Neural progenitor cell (in vitro differentiated cells): ENCODE results near the gene COG2. TPM values are rescaled to one million over a fixed set of nuclear protein-coding genes. Genes with fewer than 3 reads are reported as not detected.

Experiments
- DNase-seq: peaks from one replicate; pipeline ENCODE4 v3.0.0-alpha.2; 2016; ENCODE audit warnings: low spot score
- H2AFZ ChIP-seq: fragments of 200-600 bp; sonication (generic); replicated peaks from 2 replicates; pipeline ENCODE4 v1.6.1; 2016; ENCODE audit warnings: antibody characterized with exemption
- H3F3A ChIP-seq: fragments of 200-600 bp; sonication (generic); 2 replicates; pipeline ENCODE4 v1.6.1; 2016; ENCODE audit warnings: antibody characterized with exemption, low read depth
- H3K27ac ChIP-seq: fragments of 200-600 bp; sonication (generic); 2 replicates; pipeline ENCODE4 v1.5.1; 2016; ENCODE audit warnings: mild to moderate bottlenecking
- H3K27me3 ChIP-seq: fragments of 200-600 bp; sonication (generic); 2 replicates; pipeline ENCODE4 v1.6.1; 2016; ENCODE audit warnings: mild to moderate bottlenecking, moderate library complexity
- H3K36me3 ChIP-seq: fragments of 200-600 bp; sonication (generic); 2 replicates; pipeline ENCODE4 v1.5.1; 2016
- H3K4me1 ChIP-seq: fragments of 200-600 bp; sonication (generic); 2 replicates; pipeline ENCODE4 v1.6.1; 2016; ENCODE audit warnings: mixed run types
- H3K4me2 ChIP-seq: fragments of 200-600 bp; sonication (generic); 2 replicates; pipeline ENCODE4 v1.6.1; 2016
- H3K4me3 ChIP-seq: fragments of 200-600 bp; sonication (generic); 2 replicates; pipeline ENCODE4 v1.5.1; 2016
- H3K79me2 ChIP-seq: fragments of 200-600 bp; sonication (generic); 2 replicates; pipeline ENCODE4 v1.6.1; 2016; ENCODE audit warnings: low read depth
- H3K9ac ChIP-seq: fragments of 200-600 bp; sonication (generic); 2 replicates; pipeline ENCODE4 v1.6.1; 2016
- H3K9me3 ChIP-seq: fragments of 200-600 bp; sonication (generic); 2 replicates; pipeline ENCODE4 v1.5.1; 2016; ENCODE audit warnings: low read depth
- H4K20me1 ChIP-seq: fragments of 200-600 bp; sonication (generic); 2 replicates; pipeline ENCODE4 v1.6.1; 2016; ENCODE audit warnings: low read depth
- H3K27ac Mint-ChIP-seq: 3 replicates; pipeline ENCODE4 v1.8.0; 2021; ENCODE audit warnings: mixed read lengths
- H3K27me3 Mint-ChIP-seq: 2 replicates; pipeline ENCODE4 v1.8.0; 2022; ENCODE audit warnings: low read depth, mild to moderate bottlenecking, inconsistent platforms, moderate library complexity, mixed read lengths; ENCODE audit not compliant: insufficient read depth
- H3K36me3 Mint-ChIP-seq: 3 replicates; pipeline ENCODE4 v1.8.0; 2021; ENCODE audit warnings: mixed read lengths
- H3K4me1 Mint-ChIP-seq: 3 replicates; pipeline ENCODE4 v1.8.0; 2021; ENCODE audit warnings: mixed read lengths
- H3K4me3 Mint-ChIP-seq: 3 replicates; pipeline ENCODE4 v1.8.0; 2021; ENCODE audit warnings: mild to moderate bottlenecking, moderate library complexity, mixed read lengths
- H3K9me3 Mint-ChIP-seq: 3 replicates; pipeline ENCODE4 v1.8.0; 2020; ENCODE audit warnings: mixed read lengths
- CTCF ChIP-seq: fragments of 200-600 bp; sonication (generic); IDR thresholded peaks from 2 replicates; pipeline ENCODE4 v1.5.1; 2017; ENCODE audit warnings: antibody characterized with exemption, mild to moderate bottlenecking
- EZH2 ChIP-seq: fragments of 200-600 bp; sonication (generic); IDR thresholded peaks from 2 replicates; pipeline ENCODE4 v1.6.1; 2017; ENCODE audit warnings: antibody characterized with exemption, mild to moderate bottlenecking, moderate library complexity
- EZH2phosphoT487 ChIP-seq: fragments of 200-600 bp; sonication (generic); IDR thresholded peaks from 2 replicates; pipeline ENCODE4 v1.6.1; 2017; ENCODE audit warnings: antibody characterized with exemption
- total RNA-seq: library from RNA; depleted of rRNA; stranded (reverse); fragments of >200 nt; gene quantifications from 2 replicates; pipeline ENCODE4 v1.2.3, GENCODE V29; 2015; ENCODE audit warnings: low replicate concordance

The COG2 gene
- total RNA-seq, 1 donor from 2014 or later = 38.9 TPM

GRCh38 chr1:230646710-230647302 is 4.5 kb downstream of the COG2 start:
- H3K9ac ChIP-seq = no peak overlapping the region
- H3K4me3 ChIP-seq = no peak overlapping the region
- H3K4me3 Mint-ChIP-seq = no peak overlapping the region
- no peaks in the 10 kb centered on the region for H3F3A ChIP-seq
- H3K27me3 ChIP-seq = no peaks in the 10 kb centered on the region
- no peak for TF ChIP-seq CTCF
- no peak for TF ChIP-seq EZH2phosphoT487
- no peak for TF ChIP-seq EZH2
- no peak for DNase-seq
- no peak overlapping the region for H3K4me2 ChIP-seq
- peaks cover 14% of the 10 kb centered on the region for H3K4me1 Mint-ChIP-seq
- H3K36me3 ChIP-seq = peaks cover 8% of the 10 kb centered on the region
- no peak overlapping the region for H3K27ac Mint-ChIP-seq
- H3K4me1 ChIP-seq = peaks cover 11% of the 10 kb centered on the region
- no peak overlapping the region for H3K27ac ChIP-seq
- H3K9me3 Mint-ChIP-seq = peaks cover 17% of the 10 kb centered on the region
- peaks cover 8% of the 10 kb centered on the region for H3K9me3 ChIP-seq
- H4K20me1 ChIP-seq = peaks cover 34% of the 10 kb centered on the region
- no peak overlapping the region for H2AFZ ChIP-seq
- no peaks in the 10 kb centered on the region for H3K27me3 Mint-ChIP-seq
- peaks cover 3% of the 10 kb centered on the region for H3K36me3 Mint-ChIP-seq
- H3K79me2 ChIP-seq = peaks cover 90% of the 10 kb centered on the region

- H3K36me3 ChIP-seq = peaks cover 8% of the 10 kb centered on the region
- H4K20me1 ChIP-seq = peaks cover 34% of the 10 kb centered on the region
- peaks cover 5% of the 10 kb centered on the region for H3K36me3 Mint-ChIP-seq
- no peak overlapping the region for H3K9ac ChIP-seq
- peaks cover 95% of the 10 kb centered on the region for H3K79me2 ChIP-seq
- H3K27ac Mint-ChIP-seq = no peak overlapping the region
- H3K4me3 Mint-ChIP-seq = no peak overlapping the region
- H3K27me3 Mint-ChIP-seq = no peaks in the 10 kb centered on the region
- no peak overlapping the region for H2AFZ ChIP-seq
- H3K9me3 Mint-ChIP-seq = peaks cover 22% of the 10 kb centered on the region
- DNase-seq = no peak
- no peak overlapping the region for H3K4me3 ChIP-seq
- H3K4me2 ChIP-seq = no peak overlapping the region
- TF ChIP-seq EZH2phosphoT487 = no peak
- TF ChIP-seq EZH2 = no peak
- TF ChIP-seq CTCF = no peak
- no peaks in the 10 kb centered on the region for H3K27me3 ChIP-seq
- no peak overlapping the region for H3K27ac ChIP-seq
- H3K4me1 ChIP-seq = peaks cover 11% of the 10 kb centered on the region
- H3F3A ChIP-seq = no peaks in the 10 kb centered on the region
- H3K9me3 ChIP-seq = peaks cover 8% of the 10 kb centered on the region
- H3K4me1 Mint-ChIP-seq = peaks cover 14% of the 10 kb centered on the region
Observed at GRCh38 chr1:230647321-230647720, 5.0 kb downstream of the COG2 start.

- H3K79me2 ChIP-seq = peaks cover 98% of the 10 kb centered on the region
- H3K27me3 ChIP-seq = no peaks in the 10 kb centered on the region
Observed at GRCh38 chr1:230648114-230648513, 5.8 kb downstream of the COG2 start.

GRCh38 chr1:230650300-230650699 is 8.0 kb downstream of the COG2 start:
- Mint-ChIP-seq H3K27me3 (no peaks in the 10 kb centered on the region), H3K4me3 (no peak overlapping the region), H3K36me3 (peaks cover 23% of the 10 kb centered on the region), H3K9me3 (peaks cover 45% of the 10 kb centered on the region), H3K4me1 (no peaks in the 10 kb centered on the region), H3K27ac (no peak overlapping the region)
- H3K36me3 ChIP-seq = peaks cover 8% of the 10 kb centered on the region
- TF ChIP-seq EZH2 (no peak), CTCF (no peak), EZH2phosphoT487 (no peak)
- H3K9ac ChIP-seq = no peak overlapping the region
- no peaks in the 10 kb centered on the region for H3K4me1 ChIP-seq
- H3K27ac ChIP-seq = no peak overlapping the region
- H2AFZ ChIP-seq = no peak overlapping the region
- DNase-seq = no peak
- no peak overlapping the region for H3K4me3 ChIP-seq
- no peaks in the 10 kb centered on the region for H3K27me3 ChIP-seq
- peaks cover 7% of the 10 kb centered on the region for H4K20me1 ChIP-seq
- peaks cover 8% of the 10 kb centered on the region for H3K9me3 ChIP-seq
- H3K79me2 ChIP-seq = peaks cover 96% of the 10 kb centered on the region
- no peaks in the 10 kb centered on the region for H3F3A ChIP-seq
- no peak overlapping the region for H3K4me2 ChIP-seq

More at GRCh38 chr1:230648114-230648513, 5.8 kb downstream of the COG2 start:
- Histone ChIP-seq H3K9me3 (peaks cover 8% of the 10 kb centered on the region), H3F3A (no peaks in the 10 kb centered on the region), H3K27ac (no peak overlapping the region), H3K4me2 (no peak overlapping the region), H3K4me1 (peaks cover 10% of the 10 kb centered on the region), H3K36me3 (peaks cover 8% of the 10 kb centered on the region), H3K4me3 (no peak overlapping the region), H3K9ac (no peak overlapping the region), H4K20me1 (peaks cover 29% of the 10 kb centered on the region), H2AFZ (no peak overlapping the region)
- no peak for DNase-seq
- Mint-ChIP-seq H3K9me3 (peaks cover 29% of the 10 kb centered on the region), H3K36me3 (peaks cover 8% of the 10 kb centered on the region), H3K4me3 (no peak overlapping the region), H3K27me3 (no peaks in the 10 kb centered on the region), H3K27ac (no peak overlapping the region), H3K4me1 (peaks cover 14% of the 10 kb centered on the region)
- TF ChIP-seq EZH2phosphoT487 = no peak
